Hepatocyte (in vitro differentiated cells): Measurements from ENCODE around the gene PHLPP1.

Source experiments
- EZH2 ChIP-seq: fragments of 200-600 bp; sonication (generic); IDR thresholded peaks from 2 replicates; pipeline ENCODE4 v1.6.1; 2016; ENCODE audit warnings: antibody characterized with exemption, mild to moderate bottlenecking, borderline replicate concordance
- TF ChIP-seq, protein P1 (sequence below): fragments of 200-600 bp; sonication (generic); IDR thresholded peaks from 2 replicates; pipeline ENCODE4 v1.5.1; 2016; ENCODE audit warnings: antibody characterized with exemption, mild to moderate bottlenecking; ENCODE audit not compliant: poor library complexity

DNA sequence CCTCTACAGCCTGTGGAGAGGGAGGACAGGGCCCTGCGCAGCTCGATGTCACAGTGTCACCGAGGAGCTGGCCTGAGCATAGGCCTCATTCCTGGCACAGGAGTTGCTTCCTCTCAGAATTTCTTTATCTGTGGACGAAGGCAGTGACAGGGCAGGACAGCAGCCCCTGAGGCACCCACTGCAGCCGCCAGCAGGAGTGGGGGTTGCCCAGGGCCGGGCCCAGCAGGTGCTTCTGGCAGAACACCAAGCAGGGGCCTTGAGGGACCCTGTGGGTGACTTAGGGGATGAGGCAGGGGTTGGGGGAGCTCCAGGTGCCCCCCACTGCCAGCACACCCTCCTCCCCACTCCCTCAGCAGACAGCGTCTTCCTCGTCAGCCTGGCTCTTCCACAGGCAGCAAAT, 290.0 kb downstream of the PHLPP1 start:
- TF ChIP-seq EZH2, result no peak
- TF ChIP-seq, protein P1, sequence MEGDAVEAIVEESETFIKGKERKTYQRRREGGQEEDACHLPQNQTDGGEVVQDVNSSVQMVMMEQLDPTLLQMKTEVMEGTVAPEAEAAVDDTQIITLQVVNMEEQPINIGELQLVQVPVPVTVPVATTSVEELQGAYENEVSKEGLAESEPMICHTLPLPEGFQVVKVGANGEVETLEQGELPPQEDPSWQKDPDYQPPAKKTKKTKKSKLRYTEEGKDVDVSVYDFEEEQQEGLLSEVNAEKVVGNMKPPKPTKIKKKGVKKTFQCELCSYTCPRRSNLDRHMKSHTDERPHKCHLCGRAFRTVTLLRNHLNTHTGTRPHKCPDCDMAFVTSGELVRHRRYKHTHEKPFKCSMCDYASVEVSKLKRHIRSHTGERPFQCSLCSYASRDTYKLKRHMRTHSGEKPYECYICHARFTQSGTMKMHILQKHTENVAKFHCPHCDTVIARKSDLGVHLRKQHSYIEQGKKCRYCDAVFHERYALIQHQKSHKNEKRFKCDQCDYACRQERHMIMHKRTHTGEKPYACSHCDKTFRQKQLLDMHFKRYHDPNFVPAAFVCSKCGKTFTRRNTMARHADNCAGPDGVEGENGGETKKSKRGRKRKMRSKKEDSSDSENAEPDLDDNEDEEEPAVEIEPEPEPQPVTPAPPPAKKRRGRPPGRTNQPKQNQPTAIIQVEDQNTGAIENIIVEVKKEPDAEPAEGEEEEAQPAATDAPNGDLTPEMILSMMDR, result no peak
